LNCaP clone FGC (cell line): ENCODE measurements around the gene RPS29.

Experiments used
- DNase-seq: peaks from one replicate; pipeline ENCODE4 v3.0.0-alpha.2; 2011; ENCODE audit warnings: low read depth
- H3K4me3 ChIP-seq: 2 replicates; pipeline ENCODE4 v1.5.1; 2011; ENCODE audit warnings: mild to moderate bottlenecking, low read depth, low read length, control low read depth
- TF ChIP-seq, protein P1 (sequence below): IDR thresholded peaks from 2 replicates; pipeline ENCODE4 v1.5.1; 2012; ENCODE audit warnings: mild to moderate bottlenecking; ENCODE audit not compliant: control insufficient read depth, insufficient read depth; ENCODE audit errors: extremely low read depth

The RPS29 gene

DNA sequence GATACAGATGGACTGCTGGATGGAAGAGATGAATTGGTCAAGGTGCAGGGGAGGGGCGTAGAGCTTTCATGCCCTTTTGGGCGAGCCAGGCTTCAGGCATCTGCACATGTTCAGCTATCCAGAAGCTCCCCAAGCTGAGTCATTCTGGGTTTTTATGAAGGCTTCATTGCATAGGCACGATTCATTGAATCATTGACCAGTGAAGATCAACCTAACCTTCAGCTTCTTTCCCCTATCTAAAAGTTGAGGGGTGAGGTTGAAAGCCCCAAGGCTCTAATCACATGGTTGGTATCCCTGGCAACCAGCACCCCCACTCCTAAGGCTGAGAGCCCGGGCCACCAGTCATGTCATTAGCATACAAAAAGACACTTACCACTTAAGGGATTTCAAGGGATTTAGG, 36.3 kb downstream of the RPS29 start:
- no peak for DNase-seq
- TF ChIP-seq, protein P1, sequence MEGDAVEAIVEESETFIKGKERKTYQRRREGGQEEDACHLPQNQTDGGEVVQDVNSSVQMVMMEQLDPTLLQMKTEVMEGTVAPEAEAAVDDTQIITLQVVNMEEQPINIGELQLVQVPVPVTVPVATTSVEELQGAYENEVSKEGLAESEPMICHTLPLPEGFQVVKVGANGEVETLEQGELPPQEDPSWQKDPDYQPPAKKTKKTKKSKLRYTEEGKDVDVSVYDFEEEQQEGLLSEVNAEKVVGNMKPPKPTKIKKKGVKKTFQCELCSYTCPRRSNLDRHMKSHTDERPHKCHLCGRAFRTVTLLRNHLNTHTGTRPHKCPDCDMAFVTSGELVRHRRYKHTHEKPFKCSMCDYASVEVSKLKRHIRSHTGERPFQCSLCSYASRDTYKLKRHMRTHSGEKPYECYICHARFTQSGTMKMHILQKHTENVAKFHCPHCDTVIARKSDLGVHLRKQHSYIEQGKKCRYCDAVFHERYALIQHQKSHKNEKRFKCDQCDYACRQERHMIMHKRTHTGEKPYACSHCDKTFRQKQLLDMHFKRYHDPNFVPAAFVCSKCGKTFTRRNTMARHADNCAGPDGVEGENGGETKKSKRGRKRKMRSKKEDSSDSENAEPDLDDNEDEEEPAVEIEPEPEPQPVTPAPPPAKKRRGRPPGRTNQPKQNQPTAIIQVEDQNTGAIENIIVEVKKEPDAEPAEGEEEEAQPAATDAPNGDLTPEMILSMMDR = no peak
- no peak overlapping the region for H3K4me3 ChIP-seq

DNA sequence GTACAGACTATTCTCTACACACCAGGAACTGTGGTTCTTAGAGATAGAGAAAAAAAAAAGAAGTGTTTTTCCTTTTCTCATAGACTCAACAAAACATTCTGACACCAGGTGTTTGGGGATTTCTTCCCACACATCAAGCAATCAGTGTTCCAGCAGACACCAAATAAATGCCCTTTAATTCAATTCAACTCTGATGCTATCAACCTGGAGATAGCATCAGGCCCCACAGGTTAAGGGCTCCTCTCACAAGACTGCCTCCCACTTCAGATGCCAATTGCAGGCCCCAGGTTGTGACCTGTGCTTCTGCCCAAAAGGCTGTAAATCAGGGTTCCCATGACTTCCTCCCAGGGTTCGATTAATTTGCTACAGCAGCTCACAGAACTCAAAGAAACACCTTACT, 36.7 kb downstream of the RPS29 start:
- TF ChIP-seq, protein P1 = no peak
- no peak for DNase-seq
- H3K4me3 ChIP-seq = no peak overlapping the region

DNA sequence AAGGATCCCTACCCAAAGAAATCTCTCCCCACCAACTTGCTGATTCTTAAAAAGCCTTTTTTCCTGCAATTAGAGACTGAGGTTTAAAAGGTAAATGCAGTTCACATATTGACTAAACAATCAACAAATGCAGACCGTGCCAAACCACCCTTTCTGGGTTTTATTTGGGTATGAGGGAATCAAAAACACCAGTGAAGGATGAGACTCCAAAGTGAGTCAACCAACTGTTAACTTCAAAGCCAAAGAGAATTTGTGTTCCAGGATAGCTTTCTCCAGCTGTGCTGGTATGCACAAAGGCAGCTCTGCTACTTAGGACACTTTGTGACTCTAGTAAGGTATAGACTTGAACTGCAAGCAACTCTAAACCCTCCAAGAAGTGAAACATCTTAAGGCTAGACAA, 39.4 kb downstream of the RPS29 start:
- no peak overlapping the region for H3K4me3 ChIP-seq
- TF ChIP-seq, protein P1 = no peak
- no peak for DNase-seq

DNA sequence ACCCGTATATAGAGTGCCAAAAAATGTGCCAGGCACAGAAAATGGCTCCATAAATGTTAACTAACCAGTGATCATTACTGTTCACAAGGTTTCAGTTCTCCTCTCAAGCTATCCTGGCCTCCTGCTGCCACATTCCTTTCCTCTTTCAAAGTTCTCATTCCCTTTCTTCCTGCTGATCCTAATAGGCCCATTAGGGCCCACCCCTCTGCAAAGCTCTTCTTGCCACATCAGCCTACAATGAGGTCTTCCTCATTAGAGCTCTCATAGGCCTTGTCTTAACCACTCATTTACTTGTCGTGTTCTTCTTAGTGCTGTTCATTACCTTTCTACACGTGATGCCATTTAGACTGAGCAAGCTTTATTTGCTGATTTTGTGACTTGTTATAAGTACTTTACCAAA, 40.5 kb downstream of the RPS29 start:
- no peak for DNase-seq
- TF ChIP-seq, protein P1 = no peak
- no peak overlapping the region for H3K4me3 ChIP-seq

DNA sequence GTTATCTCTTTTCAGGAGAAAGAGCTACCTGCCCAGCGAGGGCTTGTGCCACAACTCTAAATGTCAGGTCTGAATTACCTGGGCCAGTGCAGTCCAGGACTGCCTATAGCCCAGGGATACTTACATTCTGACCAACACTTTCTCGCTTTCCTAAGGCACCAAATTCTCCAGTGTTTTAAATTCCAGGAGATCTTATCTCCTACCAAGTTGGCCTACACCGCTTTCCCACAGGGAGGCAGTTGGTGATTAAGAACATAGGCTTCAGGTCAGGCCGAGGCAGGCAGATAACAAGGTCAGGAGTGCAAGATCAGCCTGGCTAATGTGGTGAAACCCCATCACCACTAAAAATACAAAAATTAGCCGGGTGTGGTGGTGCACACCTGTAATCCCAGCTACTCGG, 41.1 kb downstream of the RPS29 start:
- TF ChIP-seq, protein P1 = no peak
- H3K4me3 ChIP-seq = no peak overlapping the region
- no peak for DNase-seq

DNA sequence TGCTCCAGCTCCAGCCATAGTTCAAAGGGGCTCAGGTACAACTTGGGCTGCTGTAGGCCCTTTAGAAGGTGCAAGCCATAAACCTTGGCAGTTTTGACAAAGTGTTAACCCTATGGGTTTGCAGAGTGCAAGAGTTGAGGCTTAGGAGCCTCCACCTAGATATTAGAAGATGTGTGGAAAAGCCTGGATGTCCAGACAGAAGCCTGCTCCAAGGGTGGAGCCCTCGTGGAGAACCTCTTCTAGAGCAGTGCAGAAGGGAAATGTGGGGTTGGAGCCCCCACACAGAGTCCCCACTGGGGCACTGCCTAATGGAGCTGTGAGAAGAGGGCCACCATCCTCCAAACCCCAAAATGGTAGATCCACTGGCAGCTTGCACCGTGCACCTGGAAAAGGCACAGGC, 45.1 kb downstream of the RPS29 start:
- no peak overlapping the region for H3K4me3 ChIP-seq
- TF ChIP-seq, protein P1 = no peak
- DNase-seq = no peak

DNA sequence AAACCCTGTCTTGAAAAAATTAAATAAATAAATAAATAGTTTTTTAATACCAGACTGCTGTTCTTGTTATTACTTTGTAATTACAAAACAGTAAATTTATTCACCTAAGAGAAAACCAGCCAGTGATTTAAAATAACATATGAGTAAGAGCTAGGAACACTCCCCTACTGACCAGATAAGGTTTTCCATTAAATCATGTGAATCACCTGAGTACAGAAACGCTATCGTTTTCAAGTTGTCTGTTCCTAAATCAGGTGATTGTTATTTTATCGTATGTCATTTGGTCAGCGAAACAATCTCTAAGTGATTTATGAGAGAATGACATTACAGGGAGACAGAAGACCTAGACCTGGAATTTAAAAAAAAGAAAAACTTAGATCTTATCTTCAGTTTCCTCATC, 47.3 kb downstream of the RPS29 start:
- TF ChIP-seq, protein P1 = no peak

More for the DNA sequence above, 47.3 kb downstream of the RPS29 start:
- DNase-seq = no peak
- no peak overlapping the region for H3K4me3 ChIP-seq
